Measurements from ENCODE around the gene VMP1.
"Not testable (repeated sequence)": the region's sequence is repeated elsewhere in the genome, so short reads cannot be mapped to it uniquely, and the experiment has no call there.

The VMP1 gene

DNA sequence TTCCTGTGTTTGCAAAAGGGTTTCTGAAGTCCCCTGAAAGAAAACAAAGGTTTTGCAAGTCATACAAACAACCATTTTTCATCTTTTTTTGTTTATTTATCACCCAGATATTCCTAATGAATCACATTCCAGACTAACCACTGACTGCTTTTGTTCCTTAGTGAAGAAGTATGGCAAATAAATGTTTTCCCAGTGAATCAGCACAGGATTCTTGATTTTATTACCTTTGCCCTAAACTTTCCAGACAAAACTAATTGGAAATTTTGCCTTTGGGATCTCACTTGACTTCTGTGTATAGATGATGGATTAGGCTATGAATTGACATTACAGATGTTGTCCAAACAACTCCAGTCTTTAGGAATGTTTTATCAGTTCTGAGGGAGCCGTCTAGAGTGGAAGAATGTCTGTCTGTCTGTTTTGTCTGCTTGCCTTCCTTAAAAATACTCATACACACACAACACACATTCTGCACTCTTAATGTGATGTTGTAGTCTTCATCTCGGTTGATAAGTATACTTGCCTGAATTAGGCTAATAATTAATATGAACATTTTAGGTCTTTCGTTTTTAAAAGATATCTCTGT, 48.9 kb downstream of the VMP1 start:
- no peak for DNase-seq

DNA sequence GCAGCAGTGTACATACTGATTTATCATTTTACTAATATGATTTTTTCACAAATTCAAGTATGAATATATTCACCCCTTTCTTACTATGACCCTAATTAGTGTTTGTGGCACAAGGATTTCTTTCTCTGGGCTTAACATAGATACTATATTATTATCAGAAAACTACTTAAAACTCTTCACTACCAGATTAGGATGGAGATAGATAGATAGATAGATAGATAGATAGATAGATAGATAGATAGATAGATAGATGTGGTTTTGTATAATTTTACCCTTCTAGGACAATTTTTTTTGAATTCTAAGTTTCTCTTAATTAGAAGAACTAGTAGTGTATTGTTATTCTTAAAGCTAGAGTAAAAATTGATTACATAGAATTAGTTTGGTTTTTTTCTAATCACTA, 49.6 kb downstream of the VMP1 start:
- no peak for DNase-seq

DNA sequence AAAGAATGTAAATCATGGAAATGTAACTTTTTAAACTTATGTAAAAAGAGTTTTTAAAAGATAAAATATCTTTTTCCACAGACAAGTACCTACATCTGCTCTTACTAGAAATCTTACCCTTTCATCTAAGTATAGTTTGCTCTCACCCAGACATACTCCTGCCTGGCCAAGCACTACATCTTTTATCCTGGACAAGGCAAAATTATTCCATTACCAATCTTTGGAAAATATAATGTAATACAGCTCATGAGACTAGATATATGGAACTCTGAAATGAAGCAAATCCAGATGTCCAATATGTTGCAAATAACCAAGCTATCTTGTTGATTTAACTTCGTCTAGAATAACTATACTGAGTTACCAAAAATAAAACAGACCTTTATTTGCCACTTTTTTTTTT, 50.0 kb downstream of the VMP1 start:
- no peak for DNase-seq

DNA sequence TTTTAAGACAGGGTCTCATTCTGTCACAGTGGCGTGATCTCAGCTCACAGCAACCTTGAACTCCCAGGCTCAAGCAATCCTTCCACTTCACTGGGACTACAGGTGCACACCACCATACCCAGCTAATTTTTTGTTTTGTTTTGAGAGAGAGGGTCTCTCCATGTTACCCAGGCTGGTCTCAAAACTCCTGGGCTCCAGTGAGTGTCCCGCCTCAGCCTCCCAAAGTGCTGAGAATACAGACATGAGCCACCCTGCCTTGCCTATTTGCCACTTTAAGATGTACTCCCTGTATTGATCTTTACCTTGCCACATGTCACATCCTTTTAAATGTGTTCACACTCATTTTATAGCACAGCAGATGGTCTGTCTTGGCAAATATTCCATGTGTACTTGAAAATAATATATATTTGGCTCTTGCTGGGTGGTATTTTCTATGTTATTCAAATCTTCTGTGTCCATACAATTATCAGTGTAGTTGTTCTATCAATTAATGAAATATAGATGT, 50.5 kb downstream of the VMP1 start:
- no peak for DNase-seq

DNA sequence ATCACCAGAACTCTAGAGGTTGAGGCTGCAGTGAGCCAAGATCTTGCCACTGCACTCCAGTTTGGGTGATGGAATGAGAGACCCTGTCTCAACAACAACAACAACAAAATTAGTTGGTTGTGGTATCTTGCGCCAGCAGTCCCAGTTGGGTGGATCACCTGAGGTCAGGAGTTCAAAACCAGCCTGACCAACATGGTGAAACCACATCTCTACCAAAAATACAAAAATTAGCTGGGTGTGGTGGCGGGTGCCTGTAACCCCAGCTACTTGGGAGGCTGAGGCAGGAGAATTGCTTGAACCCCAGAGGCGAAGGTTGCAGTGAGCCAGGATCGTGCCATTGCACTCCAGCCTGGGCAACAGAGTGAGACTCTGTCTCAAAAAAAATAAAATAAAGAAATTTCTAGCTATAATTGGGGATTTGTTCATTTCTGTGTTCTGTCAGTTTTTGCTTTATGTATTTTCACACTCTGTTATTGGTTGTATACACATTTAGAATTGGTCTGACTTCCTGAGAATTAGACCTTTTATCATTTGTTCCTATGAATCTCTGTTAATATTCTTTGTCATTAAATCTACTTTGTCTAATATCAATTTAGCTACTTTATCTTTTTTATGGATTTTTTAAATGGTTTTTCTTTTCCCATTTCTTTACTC, 51.7 kb downstream of the VMP1 start:
- not testable (repeated sequence) for DNase-seq

DNA sequence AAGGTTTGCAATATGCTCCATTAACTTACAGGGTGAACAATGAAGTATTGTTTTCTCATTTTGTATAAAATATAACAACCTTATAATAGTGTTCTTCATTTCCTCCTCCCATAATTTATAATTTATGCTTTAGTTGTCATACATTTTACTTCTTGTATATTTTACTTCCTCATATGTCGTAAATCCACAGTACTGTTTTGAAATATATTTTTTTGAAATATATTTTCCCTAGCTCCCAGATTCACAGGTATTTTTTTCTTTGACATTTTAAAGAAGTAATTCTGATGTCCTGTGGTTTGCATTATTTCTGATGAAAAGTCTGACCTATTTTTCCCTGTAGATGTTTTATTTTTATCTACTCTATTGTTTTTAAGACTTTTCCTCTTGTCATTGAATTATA, 52.7 kb downstream of the VMP1 start:
- no peak for DNase-seq

DNA sequence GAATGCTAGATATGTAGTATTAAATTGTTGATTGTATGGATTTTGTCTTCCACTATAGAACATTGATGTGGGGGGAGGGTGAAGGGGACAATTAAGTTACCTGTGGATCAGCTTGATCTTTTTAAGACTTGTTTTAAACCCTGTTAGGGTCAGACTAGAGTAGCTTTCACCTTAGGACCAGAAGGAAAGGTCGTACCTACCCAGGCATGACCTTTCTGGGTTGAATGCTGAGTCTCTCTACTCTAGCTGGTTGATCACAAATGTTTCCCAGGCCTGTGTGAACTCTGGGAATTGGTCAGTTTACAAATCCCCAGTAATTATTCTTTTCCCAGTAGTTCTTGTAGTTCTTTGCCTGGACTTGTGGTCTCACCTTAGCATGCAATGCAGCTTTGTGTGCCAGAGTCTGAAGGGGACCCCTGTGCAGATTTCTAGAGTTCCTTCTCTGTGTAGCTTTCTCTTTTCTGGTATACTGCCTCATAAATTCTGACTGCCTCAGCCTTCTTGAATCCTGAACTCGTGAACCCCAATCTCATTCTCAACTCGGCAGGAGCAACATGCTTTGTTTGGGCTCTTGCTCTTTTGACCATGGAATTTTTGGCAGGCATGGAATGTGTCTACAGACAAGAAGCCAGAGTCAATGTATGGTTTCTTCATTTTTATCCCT, 54.1 kb downstream of the VMP1 start:
- DNase-seq: no peak

DNA sequence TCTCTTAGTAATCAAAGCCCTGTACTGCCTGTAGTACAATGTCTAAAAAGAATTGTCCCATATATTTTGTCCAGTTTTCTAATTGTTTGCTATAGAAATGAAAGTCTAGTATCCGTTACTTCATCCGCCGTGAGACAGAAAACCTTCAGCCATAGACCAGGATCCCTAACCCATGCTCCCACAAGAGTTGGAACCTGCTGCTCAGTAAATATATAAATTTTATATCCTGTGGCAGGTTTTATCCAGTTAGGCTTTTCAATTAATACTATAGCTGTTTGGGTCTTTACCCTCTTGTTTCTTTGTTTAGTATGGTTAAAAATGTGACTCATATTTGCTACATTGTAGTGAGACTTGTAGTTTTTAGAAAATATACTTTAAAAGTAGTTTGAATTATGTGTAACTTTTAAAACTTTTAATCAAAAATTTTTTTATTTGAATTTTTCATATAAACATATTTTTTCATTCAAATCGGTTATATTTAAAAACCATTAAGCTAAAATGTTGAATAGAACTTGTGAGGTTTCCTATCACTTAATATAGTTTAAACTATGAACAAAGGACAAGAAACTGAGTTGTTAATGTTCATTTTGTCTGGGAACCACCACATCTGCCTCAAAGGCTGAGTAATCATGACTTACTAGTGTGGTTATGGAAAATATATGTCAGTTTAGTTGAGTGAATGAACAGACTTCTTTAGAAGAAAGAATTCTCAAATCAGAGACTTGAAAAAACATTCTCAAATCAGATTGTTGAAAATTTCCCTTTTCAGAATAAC, 54.8 kb downstream of the VMP1 start:
- DNase-seq: no peak

DNA sequence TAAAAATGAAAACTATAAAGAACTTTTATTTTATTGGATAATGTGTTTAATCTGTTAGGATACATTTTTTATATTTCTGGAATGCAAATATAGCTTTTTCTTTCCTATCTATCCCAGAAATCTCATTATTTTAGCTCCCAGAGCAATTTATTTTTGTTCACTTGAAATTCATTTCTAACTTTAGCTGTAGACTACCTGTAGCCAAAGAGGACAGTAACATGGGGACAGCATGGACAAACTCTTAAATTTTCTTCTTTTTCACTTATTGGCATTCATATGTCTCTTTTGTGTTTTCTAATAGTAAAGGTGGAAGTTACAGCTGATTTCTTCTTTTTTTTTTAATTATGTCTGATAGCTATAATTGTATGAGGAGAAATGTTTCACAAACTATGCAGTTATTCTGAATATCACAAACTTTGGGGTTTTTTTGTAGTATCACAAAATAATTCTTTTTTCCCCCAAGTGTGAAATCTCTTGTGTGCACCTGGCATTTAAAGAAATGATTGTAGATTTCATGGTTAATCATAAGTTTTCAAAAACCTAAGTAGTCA, 55.4 kb downstream of the VMP1 start:
- DNase-seq: no peak

DNA sequence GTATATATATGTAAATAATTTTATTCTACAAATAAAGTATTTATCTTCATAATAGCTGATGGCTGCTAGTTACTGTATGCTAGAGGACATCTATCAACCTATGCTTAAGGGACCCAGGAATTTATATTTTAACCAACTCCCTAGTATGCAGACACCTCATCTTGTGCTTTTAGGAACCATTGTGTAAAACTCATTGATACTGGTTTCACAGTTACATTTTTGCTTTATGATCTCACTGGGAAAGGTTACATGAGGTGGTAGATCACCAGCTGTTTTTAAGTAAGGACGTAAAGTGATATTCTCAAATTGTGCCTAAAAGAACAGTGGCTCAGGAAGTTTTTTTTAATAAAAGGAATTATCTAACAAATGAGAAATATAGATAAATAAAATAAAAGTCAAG, 56.4 kb downstream of the VMP1 start:
- no peak for DNase-seq

DNA sequence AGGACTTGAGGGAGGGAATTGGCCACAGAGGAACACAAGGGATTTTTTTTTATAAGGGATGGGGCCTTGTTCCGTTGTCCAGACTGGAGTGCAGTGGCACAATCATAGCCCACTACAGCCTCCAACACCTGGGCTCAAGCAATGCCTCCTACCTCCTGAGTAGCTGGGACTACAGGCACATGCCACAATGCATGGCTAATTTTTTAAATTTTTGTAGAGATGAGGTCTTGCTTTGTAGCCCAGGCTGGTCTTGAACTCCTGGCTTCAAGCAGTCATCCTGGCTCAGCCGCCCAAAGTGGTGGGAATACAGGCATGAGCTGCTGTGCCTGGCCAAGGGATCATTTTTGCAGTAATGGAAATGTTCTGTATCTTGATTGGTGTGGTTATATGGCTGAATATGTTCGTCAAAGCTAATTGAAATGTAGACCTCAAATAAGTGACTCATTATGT, 56.9 kb downstream of the VMP1 start:
- DNase-seq: no peak

DNA sequence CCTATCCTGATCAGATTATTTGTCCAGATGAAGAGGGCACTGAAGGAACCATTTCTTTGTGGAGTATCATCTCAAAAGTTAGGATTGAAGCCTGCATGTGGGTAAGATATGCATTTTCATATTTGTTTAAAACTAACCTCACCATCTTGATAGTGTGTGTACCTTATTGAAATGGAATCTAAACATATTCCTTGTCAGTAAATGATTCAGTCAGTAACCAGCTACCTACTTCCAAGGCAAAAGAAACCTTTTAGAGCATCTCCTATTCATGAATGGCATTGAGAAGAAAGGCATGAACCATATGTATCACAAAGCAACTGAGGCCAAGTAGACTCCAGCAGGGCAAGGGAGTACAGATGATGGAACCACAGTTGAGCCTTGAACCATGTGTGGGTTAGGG, 57.6 kb downstream of the VMP1 start:
- DNase-seq: no peak

DNA sequence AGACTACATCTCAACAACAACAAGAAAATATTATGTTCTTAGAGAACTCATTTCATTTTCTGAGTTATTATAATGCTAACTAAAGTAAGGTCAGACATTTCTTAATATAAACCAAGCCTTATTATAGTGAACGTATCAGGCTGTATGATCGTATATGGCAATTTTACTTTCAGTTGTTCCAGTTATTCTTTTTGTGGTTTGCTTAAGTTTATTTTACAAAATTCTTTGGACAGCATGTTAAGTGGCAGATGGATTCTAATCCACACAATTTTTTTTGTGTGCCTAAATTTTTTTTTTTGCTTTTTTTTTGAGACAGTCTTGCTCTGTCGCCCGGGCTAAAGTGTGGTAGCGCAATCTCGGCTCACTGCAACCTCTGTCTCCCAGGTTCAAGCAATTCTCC, 59.0 kb downstream of the VMP1 start:
- DNase-seq: no peak

DNA sequence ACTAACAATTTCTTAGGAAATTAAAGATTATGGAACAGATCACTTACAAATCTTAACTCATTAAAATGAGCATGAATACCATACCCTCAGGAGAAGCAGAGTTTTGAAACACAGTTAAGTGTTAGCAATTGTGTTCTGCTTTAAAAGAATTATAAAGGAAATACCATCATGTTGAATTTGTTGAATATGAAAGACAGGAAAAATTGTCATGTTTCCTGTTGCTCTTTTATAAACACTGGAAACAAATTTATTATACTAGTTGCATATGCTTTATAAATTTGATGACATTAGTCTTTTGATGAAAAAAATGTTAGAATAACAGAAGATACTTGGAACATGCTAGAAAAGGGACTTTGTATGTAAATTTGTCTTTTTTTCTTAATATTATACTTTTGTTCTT, 59.7 kb downstream of the VMP1 start:
- DNase-seq: no peak

DNA sequence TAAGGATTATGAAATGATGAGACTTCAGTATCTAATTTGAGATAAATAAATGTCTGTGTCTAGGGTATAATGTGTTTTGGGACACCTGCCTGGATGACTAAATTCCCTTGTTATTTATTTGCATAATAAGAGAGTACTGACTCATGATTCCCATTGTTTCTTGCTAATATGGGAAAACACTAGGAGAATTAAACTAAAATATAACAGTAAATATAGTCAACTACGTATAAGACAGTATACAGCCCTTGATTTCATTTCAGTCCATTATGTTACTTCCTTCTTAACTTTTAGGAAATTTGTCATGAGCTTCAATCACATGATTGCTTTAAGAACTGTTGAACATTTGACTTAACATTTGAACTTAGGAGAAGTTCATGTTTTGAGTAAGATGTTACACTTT, 62.4 kb downstream of the VMP1 start:
- DNase-seq: no peak

DNA sequence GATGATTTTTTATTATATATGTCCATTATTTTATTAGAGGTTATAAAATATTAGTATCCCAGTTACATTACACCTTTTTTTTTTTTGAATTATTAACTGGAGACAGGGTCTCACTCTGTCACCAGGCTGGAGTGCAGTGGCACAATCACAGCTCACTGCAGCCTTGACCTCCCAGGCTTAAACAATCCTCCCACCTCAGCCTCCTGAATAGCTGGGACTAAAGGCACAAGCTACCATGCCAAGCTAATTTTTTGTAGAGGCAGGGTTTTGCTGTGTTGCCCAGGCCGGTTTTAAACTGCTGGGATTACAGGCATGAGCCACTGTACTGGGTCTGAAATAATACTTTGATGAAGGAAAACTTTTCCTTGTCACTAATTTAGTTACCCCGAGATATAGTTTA, 63.6 kb downstream of the VMP1 start:
- DNase-seq: no peak

DNA sequence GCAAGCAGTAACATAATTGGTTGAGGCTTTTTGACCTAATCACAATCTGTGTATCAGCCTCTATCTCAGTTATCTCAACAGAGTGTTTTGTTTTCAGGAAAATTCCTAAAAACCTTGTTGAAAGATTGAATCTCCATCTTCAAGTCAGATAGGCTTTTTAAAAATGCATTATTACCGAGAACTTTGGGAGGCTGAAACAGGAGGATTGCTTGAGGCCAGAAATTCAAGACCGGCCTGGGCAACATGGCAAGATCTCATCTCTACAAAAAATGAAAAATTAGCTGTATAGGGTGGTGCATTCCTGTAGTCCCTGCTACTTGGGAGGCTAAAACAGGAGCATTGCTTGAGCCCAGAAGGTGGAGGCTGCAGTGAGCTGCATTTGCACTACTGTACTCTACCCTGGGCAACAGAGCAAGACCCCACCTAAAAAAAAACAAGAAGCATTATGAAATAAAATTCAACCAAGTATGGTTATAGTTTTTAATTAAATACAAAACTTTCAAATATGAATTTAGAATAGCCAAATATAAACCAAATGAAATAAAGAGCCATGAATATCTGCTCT, 68.4 kb downstream of the VMP1 start:
- no peak for DNase-seq

DNA sequence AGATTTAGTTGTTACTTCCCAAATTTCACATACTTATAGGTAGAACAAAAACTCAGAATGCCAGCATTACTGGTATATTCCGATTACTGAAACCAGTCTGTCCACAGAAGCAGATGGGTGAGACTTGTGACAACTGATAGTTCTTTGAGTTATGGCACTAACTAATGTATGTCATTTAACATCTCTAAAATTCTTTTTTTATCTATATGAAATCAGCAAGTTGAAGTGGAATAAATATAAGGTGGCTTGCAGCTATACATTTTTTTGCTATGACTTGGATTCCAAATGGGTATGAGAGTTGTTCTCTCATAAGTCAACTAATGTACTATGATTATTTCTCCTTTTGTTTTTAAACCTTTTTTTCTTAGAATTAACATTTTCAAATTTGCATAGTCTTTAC, 69.1 kb downstream of the VMP1 start:
- no peak for DNase-seq

DNA sequence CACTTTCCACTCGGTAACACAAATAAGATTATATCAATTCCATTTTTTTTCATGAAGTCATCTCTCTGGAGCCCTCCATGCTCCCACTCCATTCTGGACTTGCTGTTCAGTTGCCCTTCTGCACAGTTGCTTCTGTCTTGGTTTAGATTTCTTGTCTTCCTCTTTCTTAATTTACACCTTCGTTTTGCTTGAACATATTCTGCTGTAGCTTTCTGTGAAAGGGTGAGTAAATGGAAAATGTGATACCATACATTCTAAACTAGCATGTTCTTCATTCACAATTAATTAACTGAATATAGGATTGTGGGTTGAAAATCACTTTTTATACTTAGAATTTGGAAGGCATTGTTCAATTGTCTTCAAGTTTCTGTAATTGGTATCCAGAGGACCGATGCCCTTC, 69.6 kb downstream of the VMP1 start:
- DNase-seq: no peak

DNA sequence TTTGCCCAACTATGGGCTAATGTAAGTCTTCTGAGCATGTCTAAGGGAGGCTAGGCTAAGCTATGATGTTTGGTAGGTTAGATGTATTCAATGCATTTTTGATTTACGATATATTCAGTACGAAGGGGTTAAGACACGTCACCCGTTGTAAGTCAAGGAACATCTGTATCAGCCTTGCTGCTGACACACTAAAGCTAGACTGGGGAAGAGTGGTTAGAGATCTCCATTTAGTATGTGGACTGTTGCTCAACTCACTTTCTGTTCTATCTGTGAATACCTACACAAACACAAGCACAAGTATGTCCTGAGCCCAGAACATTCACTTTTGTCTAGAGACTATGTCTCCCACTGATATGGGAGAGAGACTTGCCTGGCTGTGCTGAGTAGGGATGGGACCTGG, 71.5 kb downstream of the VMP1 start:
- no peak for DNase-seq

DNA sequence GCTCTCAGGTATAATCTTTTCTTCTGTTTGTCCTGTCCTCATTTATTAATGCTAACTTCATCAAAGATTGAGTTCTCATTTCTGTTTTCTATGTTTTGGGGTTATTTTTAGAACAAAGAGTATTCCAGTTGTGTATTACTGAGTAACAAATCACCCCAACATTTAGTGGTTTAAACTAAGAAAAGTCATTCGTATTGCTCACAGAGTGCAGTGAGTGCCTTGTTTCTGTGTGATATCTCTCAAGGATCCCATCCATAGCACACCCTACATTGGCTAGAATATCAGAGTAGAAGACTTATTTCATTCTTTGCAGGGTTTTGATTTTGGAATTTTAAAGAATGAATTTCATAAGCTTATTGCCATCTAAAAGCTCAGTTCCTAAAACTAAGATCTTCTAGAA, 72.1 kb downstream of the VMP1 start:
- DNase-seq: no peak

DNA sequence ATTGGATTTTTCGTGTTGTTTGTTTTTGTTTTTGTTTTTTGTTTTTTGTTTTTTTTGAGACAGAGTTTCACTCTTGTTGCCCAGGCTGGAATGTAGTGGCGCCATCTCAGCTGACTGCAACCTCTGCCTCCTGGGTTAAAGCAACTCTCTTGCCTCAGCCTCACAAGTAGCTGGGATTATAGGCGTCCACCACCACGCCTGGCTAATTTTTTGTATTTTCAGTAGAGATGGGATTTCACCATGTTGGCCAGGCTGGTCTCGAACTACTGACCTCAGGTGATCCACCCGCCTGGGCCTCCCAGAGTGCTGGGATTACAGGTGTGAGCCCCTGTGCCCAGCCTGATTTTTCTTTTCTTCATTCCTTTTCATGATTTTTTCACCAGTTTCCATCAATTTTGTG, 73.1 kb downstream of the VMP1 start:
- not testable (repeated sequence) for DNase-seq

Data from activated naive CD4-positive, alpha-beta T cell treated with Interleukin-2 at 50 U/mL for 16 hours (primary cell).